Activated CD4-positive, CD25-positive, alpha-beta regulatory T cell treated with anti-CD3 and anti-CD28 coated beads, Interleukin-2, amount 50 U/mL, for 72 hours (primary cell): ENCODE results near the gene LAMC1.
"Not testable (repeated sequence)": the region's sequence is repeated elsewhere in the genome, so short reads cannot be mapped to it uniquely, and the experiment has no call there.

Experiments
- DNase-seq: peaks from one replicate; pipeline ENCODE4 v3.0.0; 2021

LAMC1 gene

DNA sequence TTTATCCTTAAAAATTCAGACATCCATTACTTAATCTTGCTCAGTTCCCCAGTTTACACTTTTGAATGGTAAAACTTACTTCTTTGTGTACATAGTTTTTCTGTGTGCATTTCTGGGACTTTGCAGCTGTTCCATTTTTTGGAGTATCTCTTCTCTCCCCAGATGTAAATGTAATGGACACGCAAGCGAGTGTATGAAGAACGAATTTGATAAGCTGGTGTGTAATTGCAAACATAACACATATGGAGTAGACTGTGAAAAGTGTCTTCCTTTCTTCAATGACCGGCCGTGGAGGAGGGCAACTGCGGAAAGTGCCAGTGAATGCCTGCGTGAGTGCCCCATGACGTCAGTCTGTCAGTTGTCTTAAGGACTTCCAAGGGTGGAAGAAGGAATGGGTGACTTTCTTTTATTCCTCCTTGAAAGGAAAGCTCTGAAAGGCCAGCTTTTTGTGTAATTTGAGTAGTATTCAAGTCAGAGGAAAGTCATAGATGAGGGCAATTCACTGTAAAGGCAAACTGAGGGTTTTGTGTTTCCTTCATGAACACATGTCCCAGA, 87.2 kb downstream of the LAMC1 start:
- no peak for DNase-seq

- DNase-seq, result no peak
Measured at GRCh38 chr1:183114441-183114840, 91.2 kb downstream of the LAMC1 start.

- no peak for DNase-seq
Measured at GRCh38 chr1:183116416-183116815, 93.2 kb downstream of the LAMC1 start.

DNA sequence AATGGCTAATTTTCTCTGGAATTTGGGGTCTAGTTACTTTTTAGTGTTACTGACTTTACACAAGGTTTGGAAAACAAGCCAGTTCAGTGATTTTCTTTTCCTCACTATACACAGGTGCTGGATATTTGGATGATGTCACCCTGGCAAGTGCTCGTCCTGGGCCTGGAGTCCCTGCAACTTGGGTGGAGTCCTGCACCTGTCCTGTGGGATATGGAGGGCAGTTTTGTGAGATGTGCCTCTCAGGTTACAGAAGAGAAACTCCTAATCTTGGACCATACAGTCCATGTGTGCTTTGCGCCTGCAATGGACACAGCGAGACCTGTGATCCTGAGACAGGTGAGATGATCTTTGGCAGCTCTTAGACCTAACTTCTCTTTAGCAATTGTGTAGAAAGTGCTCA, 98.4 kb downstream of the LAMC1 start:
- DNase-seq, result no peak

- DNase-seq, result no peak
Measured at GRCh38 chr1:183124259-183124658, 101.0 kb downstream of the LAMC1 start.

DNA sequence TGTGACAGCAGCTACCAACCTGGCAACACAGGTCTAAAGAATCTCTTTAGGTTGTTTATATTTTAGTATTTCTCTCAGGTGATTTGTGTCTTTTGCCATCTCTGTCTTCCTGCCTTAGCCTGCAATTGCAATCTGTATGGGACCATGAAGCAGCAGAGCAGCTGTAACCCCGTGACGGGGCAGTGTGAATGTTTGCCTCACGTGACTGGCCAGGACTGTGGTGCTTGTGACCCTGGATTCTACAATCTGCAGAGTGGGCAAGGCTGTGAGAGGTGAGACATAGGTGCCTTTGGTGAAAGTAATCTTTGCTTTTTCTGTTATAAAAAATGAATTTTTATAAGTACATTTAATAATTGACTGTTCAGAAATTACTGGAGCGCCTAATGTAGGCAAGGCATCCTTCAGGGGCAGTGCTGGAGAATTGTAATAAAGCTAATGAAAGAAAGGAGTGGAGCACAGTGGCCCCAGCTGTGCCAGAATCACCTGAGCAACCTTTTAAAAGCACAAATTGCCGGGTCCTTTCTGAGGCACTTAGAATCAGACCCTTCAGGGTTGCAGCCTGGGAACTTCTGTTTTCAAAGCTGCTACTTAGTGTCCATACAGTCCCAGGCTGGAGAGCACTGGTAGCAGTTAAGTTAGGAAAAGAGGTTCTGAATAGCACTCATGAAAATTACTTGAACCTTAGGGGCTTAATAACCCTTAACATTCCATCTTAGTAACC, 102.2 kb downstream of the LAMC1 start:
- no peak for DNase-seq

GRCh38 chr1:183126000-183126366, 102.8 kb downstream of the LAMC1 start:
- no peak for DNase-seq

- no peak for DNase-seq
Measured at GRCh38 chr1:183126528-183126927, 103.3 kb downstream of the LAMC1 start.

GRCh38 chr1:183129921-183130690, 106.9 kb downstream of the LAMC1 start:
- no peak for DNase-seq

DNA sequence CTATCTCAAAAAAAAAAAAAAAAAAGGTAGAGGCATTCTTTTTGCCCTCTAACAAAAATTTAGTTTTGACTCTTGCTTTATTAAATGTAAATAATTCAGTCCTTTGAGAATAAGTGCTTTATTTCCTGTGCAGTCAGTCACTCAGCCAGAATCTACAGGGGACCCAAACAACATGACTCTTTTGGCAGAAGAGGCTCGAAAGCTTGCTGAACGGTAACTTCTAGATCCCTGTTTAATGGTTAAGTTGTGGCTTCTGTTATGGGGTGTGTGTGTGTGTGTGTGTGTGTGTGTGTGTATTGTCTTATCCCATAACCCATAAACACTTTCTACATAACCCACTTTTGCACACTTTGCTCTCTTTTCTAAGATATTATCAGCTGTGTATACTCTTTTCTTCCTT, 107.9 kb downstream of the LAMC1 start:
- DNase-seq, result no peak

DNA sequence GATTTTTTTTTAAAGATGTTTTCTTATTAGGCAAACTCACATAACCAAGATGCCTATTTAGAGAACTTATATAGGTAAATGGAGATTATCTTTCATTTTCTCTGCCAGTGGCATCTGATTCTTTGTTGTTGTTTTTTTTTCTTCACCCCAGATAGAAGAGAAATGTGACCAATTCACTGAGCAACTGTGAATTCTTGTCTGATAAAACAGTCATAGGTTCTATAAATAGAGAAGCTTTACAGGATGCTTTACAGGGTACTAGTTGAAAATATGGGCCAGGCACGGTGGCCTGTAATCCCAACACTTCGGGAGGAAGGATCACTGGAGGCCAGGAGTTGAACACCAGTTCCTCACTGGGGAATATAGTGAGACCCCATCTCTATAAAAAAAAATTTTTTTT, 112.1 kb downstream of the LAMC1 start:
- no peak for DNase-seq

DNA sequence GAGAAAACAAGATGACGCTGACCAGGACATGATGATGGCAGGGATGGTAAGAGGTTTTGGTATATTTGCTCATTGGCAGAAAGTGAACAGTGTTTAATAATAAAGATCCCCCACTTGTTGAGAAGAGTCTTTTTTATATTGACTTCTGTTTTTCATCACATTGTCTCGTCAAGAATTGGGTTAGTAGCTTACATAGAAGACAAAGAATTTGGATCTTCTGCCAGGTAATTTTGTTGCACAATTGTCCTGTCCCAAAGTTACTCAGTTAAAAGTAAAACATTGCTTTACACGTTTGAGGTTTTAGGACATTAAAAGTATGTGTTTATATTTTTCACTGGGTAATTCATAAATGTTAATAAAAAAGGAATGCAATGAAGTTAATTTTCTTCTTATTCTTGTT, 114.6 kb downstream of the LAMC1 start:
- no peak for DNase-seq

- no peak for DNase-seq
Measured at GRCh38 chr1:183138301-183138700, 115.1 kb downstream of the LAMC1 start.

DNA sequence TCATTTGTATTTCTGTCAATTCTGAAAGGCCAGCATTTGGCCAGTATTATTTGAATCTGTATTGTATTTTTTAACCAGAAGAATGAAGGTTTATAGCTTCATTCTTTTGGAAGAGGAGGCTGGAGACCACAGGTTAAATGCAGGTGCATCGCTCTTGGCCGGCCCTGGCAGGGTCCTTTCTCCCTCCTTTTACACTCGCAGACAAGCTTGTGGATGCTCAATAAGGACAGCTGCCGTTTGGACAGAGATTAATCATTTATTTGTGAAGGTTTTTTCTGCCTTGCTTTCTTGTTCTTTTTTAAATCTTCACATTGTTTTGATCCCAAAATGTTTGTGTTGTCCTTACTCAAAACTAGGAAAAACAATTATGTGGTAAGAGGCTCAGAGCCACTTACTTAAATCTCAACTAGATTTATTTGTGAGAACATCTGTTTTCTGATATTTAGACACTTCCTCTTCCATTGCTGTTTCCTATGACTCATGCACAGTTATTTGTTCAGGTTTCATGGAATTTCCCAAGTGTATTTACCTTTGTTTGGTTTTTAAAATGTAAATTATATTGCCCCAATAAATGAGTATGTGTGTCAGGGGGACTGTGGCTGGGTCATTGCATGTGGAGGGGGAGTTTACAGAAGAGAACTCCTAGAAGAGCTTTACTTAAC, 116.2 kb downstream of the LAMC1 start:
- no peak for DNase-seq

- DNase-seq, result no peak
Measured at GRCh38 chr1:183140633-183141032, 117.4 kb downstream of the LAMC1 start.

DNA sequence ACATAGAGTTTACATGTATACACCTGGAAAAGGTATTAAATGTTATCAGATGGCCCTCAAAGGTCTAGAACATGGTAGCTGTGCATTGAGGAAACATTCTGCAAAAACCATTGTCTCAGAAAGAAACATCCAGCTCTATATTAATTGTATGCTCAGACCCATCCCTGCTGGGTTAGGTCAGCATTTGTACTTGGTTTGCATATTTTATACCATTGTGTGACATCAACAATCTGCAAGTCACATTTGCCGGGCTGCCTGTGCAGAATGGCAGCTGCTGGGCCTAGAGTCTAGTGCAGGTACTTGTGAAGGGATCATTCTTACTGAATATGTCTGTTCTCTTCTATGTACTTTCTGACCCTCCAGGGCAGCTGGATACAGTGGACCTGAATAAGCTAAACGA, 119.0 kb downstream of the LAMC1 start:
- no peak for DNase-seq

DNA sequence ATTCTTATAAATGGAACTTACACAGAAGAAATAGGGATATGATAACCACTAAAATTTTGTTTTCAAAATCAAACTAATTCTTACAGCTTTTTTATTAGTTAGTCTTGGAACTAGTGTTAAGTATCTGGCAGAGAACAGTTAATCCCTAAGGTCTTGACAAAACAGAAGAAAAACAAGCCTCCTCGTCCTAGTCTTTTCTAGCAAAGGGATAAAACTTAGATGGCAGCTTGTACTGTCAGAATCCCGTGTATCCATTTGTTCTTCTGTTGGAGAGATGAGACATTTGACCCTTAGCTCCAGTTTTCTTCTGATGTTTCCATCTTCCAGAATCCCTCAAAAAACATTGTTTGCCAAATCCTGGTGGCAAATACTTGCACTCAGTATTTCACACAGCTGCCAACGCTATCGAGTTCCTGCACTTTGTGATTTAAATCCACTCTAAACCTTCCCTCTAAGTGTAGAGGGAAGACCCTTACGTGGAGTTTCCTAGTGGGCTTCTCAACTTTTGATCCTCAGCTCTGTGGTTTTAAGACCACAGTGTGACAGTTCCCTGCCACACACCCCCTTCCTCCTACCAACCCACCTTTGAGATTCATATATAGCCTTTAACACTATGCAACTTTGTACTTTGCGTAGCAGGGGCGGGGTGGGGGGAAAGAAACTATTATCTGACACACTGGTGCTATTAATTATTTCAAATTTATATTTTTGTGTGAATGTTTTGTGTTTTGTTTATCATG, 120.5 kb downstream of the LAMC1 start:
- no peak for DNase-seq

- DNase-seq, result no peak
Measured at GRCh38 chr1:183144752-183145151, 121.5 kb downstream of the LAMC1 start.

- DNase-seq, result no peak
Measured at GRCh38 chr1:183147735-183148134, 124.5 kb downstream of the LAMC1 start.

DNA sequence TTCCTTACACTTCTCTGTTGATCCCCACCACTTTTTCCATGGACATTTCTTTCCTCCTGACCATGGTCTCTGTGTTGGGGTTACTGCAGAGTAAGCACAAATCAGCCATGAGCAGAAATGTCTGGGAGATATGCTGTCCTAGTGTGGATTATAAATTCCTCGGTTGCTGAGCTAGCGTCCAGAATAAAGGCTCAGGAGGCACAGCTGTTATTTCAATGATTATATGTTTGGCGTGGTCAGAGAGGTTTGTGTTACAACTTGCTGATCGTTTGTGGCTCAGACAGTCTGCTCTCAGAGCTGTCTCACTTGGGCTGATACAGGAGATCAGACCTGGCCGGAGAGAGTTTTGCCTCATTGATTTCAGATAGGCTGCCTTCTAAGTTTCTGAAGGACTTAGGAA, 125.4 kb downstream of the LAMC1 start:
- DNase-seq, result no peak

- no peak for DNase-seq
Measured at GRCh38 chr1:183149273-183149672, 126.1 kb downstream of the LAMC1 start.

DNA sequence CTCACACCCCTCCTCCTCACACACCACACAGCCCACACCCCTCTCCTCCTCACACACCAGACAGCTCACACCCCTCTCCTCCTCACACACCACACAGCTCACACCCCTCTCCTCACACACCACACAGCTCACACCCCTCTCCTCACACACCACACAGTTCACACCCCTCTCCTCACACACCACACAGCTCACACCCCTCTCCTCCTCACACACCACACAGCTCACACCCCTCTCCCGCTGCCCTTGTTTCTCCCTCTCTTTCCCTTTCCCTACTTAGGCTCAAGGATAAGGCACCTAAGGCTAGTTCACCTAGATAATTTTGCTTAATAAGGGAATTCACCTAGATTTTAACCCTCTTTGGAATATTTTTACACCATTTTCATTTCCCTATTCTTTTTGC, 126.8 kb downstream of the LAMC1 start:
- not testable (repeated sequence) for DNase-seq

DNA sequence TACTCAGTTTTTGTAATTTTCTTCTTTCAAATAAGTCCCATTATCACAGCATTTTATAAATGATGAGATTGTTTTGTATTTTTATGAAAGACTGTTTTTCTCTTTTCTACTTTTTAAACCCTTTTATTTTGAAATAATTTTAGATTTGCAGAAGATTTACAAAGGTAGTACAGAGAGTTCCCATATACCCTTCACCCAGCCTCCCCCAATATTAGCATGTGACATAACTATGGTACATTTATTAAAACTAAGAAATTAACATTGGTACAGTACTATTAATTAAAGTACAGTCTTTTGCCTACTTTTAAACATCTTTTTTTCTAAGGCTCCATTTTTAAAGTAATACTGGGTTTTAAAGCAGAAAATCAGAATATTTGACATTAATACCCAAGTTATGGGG, 127.2 kb downstream of the LAMC1 start:
- no peak for DNase-seq
